Skin of body (tissue), 2 donors: ENCODE data around the gene DNAJB14. TPM values are rescaled to one million over a fixed set of nuclear protein-coding genes. Genes with fewer than 3 reads are reported as not detected.
A peak's percentile ranks its signal among the peaks of the same experiment; 100 is the strongest.

Experiments used
- DNase-seq: peaks from one replicate; lab custom pipeline; 2025; lab: John Stamatoyannopoulos, UW
- total RNA-seq: library from RNA; depleted of rRNA; stranded (reverse); fragments of >200 nt; gene quantifications from one replicate; pipeline ENCODE4 v1.2.3, GENCODE V29; 2014

Gene DNAJB14
- total RNA-seq, 1 donor from 2014 or later = 39.9 TPM

- DNase-seq = peak; percentile 22
Measured at GRCh38 chr4:99945718-99946355, 581 bp downstream of the DNAJB14 start.

DNA sequence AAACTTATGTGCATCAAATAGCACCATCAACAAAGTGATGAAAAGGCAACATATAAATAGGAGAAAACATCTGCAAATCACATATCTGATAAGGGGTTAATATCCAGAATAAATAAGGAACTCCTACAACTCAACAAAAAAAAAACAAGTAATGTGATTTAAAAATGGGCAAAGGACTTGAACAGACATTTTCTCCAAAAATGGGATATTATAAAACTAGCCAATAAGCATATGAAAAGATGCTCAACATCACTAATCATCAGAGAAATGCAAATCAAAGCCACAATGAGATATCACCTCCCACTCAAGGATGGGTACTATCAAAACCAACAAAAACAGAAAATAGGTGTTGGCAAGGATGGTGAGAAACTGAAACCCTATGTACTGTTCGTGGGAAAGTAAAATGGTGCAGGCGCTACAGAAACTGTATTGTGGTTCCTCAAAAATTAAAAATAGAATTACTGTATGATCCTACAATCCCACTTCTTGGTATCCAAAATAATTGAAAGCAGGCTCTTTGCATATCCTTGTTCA lies 2.4 kb downstream of the DNAJB14 start:
- DNase-seq = no peak

GRCh38 chr4:99938243-99938753 lies 8.1 kb downstream of the DNAJB14 start:
- DNase-seq = no peak

DNA sequence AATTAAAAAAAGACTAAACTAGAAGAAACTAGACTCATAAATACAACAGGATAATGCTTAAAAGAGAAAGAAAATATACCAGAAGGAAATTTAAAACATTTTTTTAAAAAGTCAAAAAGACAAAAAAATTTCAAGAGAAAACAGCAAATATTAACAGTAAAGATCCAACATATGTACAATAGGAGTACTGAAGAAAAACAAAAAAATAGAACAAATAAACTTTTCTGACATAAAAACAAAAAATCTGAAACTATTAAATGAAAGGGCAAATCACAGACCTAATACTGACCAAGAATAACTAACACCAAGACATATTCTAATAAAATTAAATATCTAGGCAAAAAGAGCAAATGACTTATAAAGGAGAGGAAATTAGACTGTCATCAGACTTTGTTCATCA lies 11.5 kb downstream of the DNAJB14 start:
- no peak for DNase-seq

DNA sequence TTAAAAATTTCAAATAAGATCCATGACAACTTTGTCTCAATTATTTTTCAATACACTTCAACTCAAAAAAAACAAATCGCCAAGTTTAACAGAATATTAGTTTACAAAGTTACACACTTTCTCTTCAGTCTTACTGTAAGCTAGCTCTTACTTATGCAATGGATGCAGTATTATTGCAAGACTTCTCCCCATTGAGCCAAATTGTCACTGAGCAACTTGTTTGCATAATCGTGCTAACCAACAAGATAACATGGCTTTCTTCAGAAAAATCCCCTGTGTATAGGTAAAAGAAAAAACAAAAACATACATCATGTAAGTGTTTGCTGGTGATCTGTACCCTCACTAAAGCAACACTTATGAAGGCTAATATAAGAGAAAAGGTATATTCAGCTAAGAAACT lies 18.9 kb downstream of the DNAJB14 start:
- no peak for DNase-seq

GRCh38 chr4:99921174-99921573 lies 25.2 kb downstream of the DNAJB14 start:
- no peak for DNase-seq

GRCh38 chr4:99918656-99919055 lies 27.8 kb downstream of the DNAJB14 start:
- DNase-seq = no peak

- DNase-seq = no peak
Measured at GRCh38 chr4:99917575-99917974, 28.8 kb downstream of the DNAJB14 start.

DNA sequence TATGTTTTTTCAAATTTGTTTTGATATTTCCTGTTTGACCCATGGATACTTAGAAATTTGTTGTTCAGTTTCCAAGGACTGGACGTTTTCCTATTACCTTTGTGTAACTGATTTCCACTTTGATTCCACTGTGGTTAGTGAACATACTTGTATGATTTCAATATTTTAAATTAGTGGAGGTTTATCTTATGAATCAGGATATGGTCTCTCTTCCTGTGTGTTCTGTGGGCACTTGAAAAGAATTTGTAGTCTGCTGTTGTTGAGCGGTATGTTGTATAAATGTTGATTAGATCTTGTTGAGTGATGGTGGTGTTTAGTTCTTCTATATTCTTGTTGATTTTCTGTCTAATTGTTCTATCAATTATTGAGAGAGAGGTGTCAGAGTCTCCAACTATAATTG lies 31.0 kb downstream of the DNAJB14 start:
- no peak for DNase-seq

- no peak for DNase-seq
Measured at GRCh38 chr4:99894998-99895397, 51.4 kb downstream of the DNAJB14 start.

DNA sequence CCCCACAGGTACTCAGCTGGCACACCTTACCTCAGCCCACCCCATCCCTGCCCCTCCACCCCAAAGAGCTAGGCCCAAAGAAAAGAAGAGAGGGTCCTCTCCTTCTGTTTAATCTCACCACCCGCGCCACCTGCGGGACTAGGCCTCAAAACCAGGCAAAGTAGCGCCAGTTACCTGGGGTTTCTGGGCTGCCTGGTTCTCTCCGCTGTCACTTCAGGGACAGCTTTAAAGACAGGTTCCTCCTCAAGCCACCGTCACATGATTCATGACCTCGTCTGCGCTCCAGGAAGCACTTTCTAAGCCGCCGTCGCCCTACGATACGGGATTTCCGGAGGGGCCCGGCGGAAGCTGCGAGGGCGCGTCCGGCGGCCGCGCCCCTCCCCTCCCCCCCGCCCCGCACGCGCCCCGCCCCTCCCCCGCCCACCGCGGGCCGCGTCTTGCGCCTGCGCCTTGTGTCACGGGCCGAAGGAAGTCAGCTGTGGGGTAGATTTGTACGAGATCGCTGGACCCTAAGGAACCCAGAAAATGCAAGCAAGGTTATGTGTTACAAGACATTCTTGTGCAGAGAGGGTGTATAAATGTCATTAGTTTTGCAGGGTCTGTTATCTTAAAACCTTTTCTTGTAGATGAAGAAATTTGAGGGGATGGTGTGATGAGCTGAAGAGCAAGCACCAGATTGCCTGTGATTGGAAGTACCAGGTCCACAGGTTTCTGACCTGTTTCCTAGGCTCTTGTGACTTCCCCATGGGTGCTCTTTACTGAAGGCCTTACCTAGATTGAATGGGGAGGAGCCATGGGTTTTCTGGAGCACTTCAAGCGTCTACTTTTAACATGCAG lies 52.0 kb downstream of the DNAJB14 start, which contains the start of gene LAMTOR3:
TSS of gene LAMTOR3 (minus strand) at position 267 of the 837 bp plus-strand sequence. CDS start 464 bp downstream, outside the sequence.
- DNase-seq = peak; percentile 86

- no peak for DNase-seq
Measured at GRCh38 chr4:99893839-99894160, 52.6 kb downstream of the DNAJB14 start.

GRCh38 chr4:99893029-99893428 lies 53.4 kb downstream of the DNAJB14 start:
- DNase-seq = no peak

GRCh38 chr4:99891351-99891750 lies 55.1 kb downstream of the DNAJB14 start:
- no peak for DNase-seq

- no peak for DNase-seq
Measured at GRCh38 chr4:99887837-99888236, 58.6 kb downstream of the DNAJB14 start.

DNA sequence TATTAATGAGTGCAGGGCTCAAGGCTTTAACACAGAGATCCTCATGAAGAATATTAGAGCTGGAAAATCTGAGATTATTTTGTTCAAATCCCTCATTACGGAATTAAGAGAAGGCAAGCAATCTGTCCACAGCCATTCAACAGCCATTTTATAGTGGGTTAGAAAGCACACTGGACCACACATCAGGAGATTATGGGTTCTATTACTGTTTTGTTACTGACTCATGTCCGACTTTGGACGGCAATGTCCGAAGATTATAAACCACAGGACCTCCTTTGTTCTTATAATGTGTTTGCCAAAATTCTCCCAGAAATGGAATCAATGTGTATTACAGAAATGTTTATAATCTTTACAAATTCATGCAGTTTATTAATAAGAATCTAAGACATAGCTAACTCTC lies 60.3 kb downstream of the DNAJB14 start:
- no peak for DNase-seq

GRCh38 chr4:99885687-99886086 lies 60.7 kb downstream of the DNAJB14 start:
- no peak for DNase-seq

- no peak for DNase-seq
Measured at GRCh38 chr4:99885063-99885664, 61.3 kb downstream of the DNAJB14 start.

- no peak for DNase-seq
Measured at GRCh38 chr4:99879458-99879857, 67.0 kb downstream of the DNAJB14 start.

- DNase-seq = no peak
Measured at GRCh38 chr4:99878604-99879003, 67.8 kb downstream of the DNAJB14 start.

DNA sequence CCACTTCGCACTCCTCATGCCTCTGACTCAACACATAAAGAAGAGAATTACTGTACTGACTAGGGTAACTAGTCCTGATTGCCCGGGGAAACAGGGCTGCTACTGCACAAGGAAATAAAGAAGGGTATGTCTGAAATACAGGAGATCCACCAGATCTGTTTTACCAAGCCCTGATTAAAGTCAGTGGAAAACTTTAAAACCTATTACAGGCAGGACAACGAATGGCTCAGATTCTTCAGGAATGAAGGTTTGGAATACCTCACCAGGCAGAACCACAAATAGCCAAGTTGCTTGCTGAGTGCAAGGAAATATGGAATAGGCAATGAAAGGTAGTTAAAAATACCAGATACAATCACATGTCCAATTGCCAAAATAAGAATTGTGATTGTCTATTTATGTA lies 69.5 kb downstream of the DNAJB14 start:
- DNase-seq = no peak

GRCh38 chr4:99875071-99875470 lies 71.3 kb downstream of the DNAJB14 start:
- DNase-seq = no peak
